ENCODE results near the gene LYSMD2.
"Not testable (repeated sequence)": the region's sequence is repeated elsewhere in the genome, so short reads cannot be mapped to it uniquely, and the experiment has no call there.

Gene LYSMD2

GRCh38 chr15:51737522-51738305, at the start of gene LYSMD2:
LYSMD2 (minus strand) TSS chr15:51737655; CDS start chr15:51737622, 33 bp downstream.
- Histone ChIP-seq H3K4me3 (ENCODE audit: severe bottlenecking) (peak within 1 kb of the TSS; percentile 90), H3K27ac (ENCODE audit: poor library complexity, severe bottlenecking) (peak within 1 kb of the TSS; percentile 39), H3K4me1 (ENCODE audit: insufficient read depth, poor library complexity, severe bottlenecking) (peaks cover 22% of the 10 kb centered on the region), H3K9me3 (ENCODE audit: severe bottlenecking) (no peaks in the 10 kb centered on the region), H3K36me3 (ENCODE audit: low read depth) (no peaks in the 10 kb centered on the region), H3K27me3 (ENCODE audit: insufficient read depth, poor library complexity, severe bottlenecking) (no peaks in the 10 kb centered on the region)
- TF ChIP-seq CTCF (IDR thresholded peaks at IDR 0.05; ENCODE audit: poor library complexity, severe bottlenecking), result no peak
- ATAC-seq (ENCODE audit: low read depth) (peak; percentile 68), DNase-seq (ENCODE audit: low spot score) (peak; percentile 82)

GRCh38 chr15:51787130-51787529, 49.7 kb upstream of the LYSMD2 start:
- ATAC-seq (ENCODE audit: low read depth), result peak; percentile 92
- H3K27me3 ChIP-seq (ENCODE audit: insufficient read depth, poor library complexity, severe bottlenecking); H3K4me1 ChIP-seq (ENCODE audit: insufficient read depth, poor library complexity, severe bottlenecking); H3K36me3 ChIP-seq (ENCODE audit: low read depth); H3K27ac ChIP-seq (ENCODE audit: poor library complexity, severe bottlenecking); H3K9me3 ChIP-seq (ENCODE audit: severe bottlenecking); H3K4me3 ChIP-seq (ENCODE audit: severe bottlenecking): not testable (repeated sequence)
- peak; percentile 88 for DNase-seq (ENCODE audit: low spot score)
- peak; percentile 33 for TF ChIP-seq CTCF (IDR thresholded peaks at IDR 0.05; ENCODE audit: poor library complexity, severe bottlenecking)

- H3K36me3 ChIP-seq (ENCODE audit: low read depth), result 0 out of 2 replicates have a peak, but pooled peaks cover 3% of the 10 kb centered on the region
- H3K27ac ChIP-seq (ENCODE audit: poor library complexity, severe bottlenecking), result no peak overlapping the region
- peaks cover 5% of the 10 kb centered on the region for H3K4me1 ChIP-seq (ENCODE audit: insufficient read depth, poor library complexity, severe bottlenecking)
- no peaks in the 10 kb centered on the region for H3K27me3 ChIP-seq (ENCODE audit: insufficient read depth, poor library complexity, severe bottlenecking)
- no peak overlapping the region for H3K4me3 ChIP-seq (ENCODE audit: severe bottlenecking)
- no peak for DNase-seq (ENCODE audit: low spot score)
- no peak for TF ChIP-seq CTCF (IDR thresholded peaks at IDR 0.05; ENCODE audit: poor library complexity, severe bottlenecking)
- ATAC-seq (ENCODE audit: low read depth), result no peak
- H3K9me3 ChIP-seq (ENCODE audit: severe bottlenecking), result no peaks in the 10 kb centered on the region
Measured at GRCh38 chr15:51783967-51784366, 46.5 kb upstream of the LYSMD2 start.

GRCh38 chr15:51782357-51782896, 45.0 kb upstream of the LYSMD2 start:
- Histone ChIP-seq H3K36me3 (ENCODE audit: low read depth) (peaks cover under 1% of the 10 kb centered on the region; the same call in 1 of the 2 replicates), H3K4me1 (ENCODE audit: insufficient read depth, poor library complexity, severe bottlenecking) (peaks cover 4% of the 10 kb centered on the region), H3K9me3 (ENCODE audit: severe bottlenecking) (no peaks in the 10 kb centered on the region), H3K4me3 (ENCODE audit: severe bottlenecking) (no peak overlapping the region), H3K27me3 (ENCODE audit: insufficient read depth, poor library complexity, severe bottlenecking) (no peaks in the 10 kb centered on the region), H3K27ac (ENCODE audit: poor library complexity, severe bottlenecking) (no peak overlapping the region)
- DNase-seq (ENCODE audit: low spot score) (no peak), ATAC-seq (ENCODE audit: low read depth) (peak; percentile 56; the same call in 2 of the 3 replicates)
- TF ChIP-seq CTCF (IDR thresholded peaks at IDR 0.05; ENCODE audit: poor library complexity, severe bottlenecking), result peak; percentile 83

- no peaks in the 10 kb centered on the region for H3K9me3 ChIP-seq (ENCODE audit: severe bottlenecking)
- ATAC-seq (ENCODE audit: low read depth) (no peak), DNase-seq (ENCODE audit: low spot score) (no peak)
- no peak for TF ChIP-seq CTCF (IDR thresholded peaks at IDR 0.05; ENCODE audit: poor library complexity, severe bottlenecking)
- no peak overlapping the region for H3K27ac ChIP-seq (ENCODE audit: poor library complexity, severe bottlenecking)
- peaks cover 3% of the 10 kb centered on the region; the same call in 1 of the 2 replicates for H3K36me3 ChIP-seq (ENCODE audit: low read depth)
- no peak overlapping the region for H3K4me3 ChIP-seq (ENCODE audit: severe bottlenecking)
- no peaks in the 10 kb centered on the region for H3K27me3 ChIP-seq (ENCODE audit: insufficient read depth, poor library complexity, severe bottlenecking)
- peaks cover 7% of the 10 kb centered on the region for H3K4me1 ChIP-seq (ENCODE audit: insufficient read depth, poor library complexity, severe bottlenecking)
Measured at GRCh38 chr15:51781506-51781905, 44.1 kb upstream of the LYSMD2 start.

Data from RWPE2 (cell line).